ENCODE data around the gene BCL7C.

DNA sequence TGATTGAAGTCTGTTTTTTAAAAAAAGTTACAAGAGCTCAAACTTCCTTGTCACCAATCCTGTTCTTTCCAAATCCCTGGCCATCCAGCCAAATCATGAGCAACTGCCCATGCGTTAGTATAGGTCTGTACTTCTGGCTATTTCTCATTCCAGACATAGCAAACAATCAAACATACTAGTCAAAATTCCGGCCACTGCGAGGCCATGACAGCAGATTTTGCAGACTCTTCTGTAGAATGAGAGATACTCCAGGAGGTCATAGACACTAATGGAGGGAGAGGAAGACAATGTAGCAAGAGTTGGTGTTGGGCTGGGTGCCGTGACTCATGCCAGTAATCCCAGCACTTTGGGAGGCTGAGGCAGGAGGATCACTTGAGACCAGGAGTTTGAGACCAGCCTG lies 50.9 kb downstream of the BCL7C start:
- TF ChIP-seq GATA2 (IDR thresholded peaks at IDR 0.05; ENCODE audit: low read depth, low read length) (no peak), GATA3 (IDR thresholded peaks at IDR 0.05; ENCODE audit: low read depth, low read length) (no peak)
